Measurements from ENCODE around the gene ACIN1. TPM values are rescaled to one million over a fixed set of nuclear protein-coding genes. Genes with fewer than 3 reads are reported as not detected.
"Not testable (repeated sequence)": the region's sequence is repeated elsewhere in the genome, so short reads cannot be mapped to it uniquely, and the experiment has no call there.

ACIN1 gene
- total RNA-seq, 1 experiment from 2014 or later = 181 TPM

GRCh38 chr14:23017091-23017490, 77.8 kb downstream of the ACIN1 start:
- CTCF ChIA-PET = interaction anchor here (0.5 kb wide), 1 partner anchor 163 kb away, joined by 6 read pairs; no protein-coding TSS in a partner anchor
- intact Hi-C loops (cut with micrococcal nuclease; ENCODE audit: unreplicated experiment) = no loop called here
- no peaks in the 10 kb centered on the region for H3K9me3 Mint-ChIP-seq (ENCODE audit: low read depth, unreplicated experiment)
- DNase-seq = no peak
- no TSS peak for BruUV-seq (replicated peaks)
- no peak overlapping the region for H3K4me3 Mint-ChIP-seq (ENCODE audit: low read depth, unreplicated experiment)
- H3K27ac Mint-ChIP-seq (ENCODE audit: unreplicated experiment) = no peak overlapping the region
- H3K4me1 Mint-ChIP-seq (ENCODE audit: low read depth, unreplicated experiment) = no peaks in the 10 kb centered on the region
- no peaks in the 10 kb centered on the region for H3K27me3 Mint-ChIP-seq (ENCODE audit: unreplicated experiment)
- no peaks in the 10 kb centered on the region for H3K36me3 Mint-ChIP-seq (ENCODE audit: insufficient read depth, unreplicated experiment)
- no peak for TF ChIP-seq CTCF (IDR thresholded peaks at IDR 0.05; ENCODE audit: unreplicated experiment)

- TF ChIP-seq CTCF (IDR thresholded peaks at IDR 0.05; ENCODE audit: unreplicated experiment) = no peak
- Mint-ChIP-seq H3K4me3 (ENCODE audit: low read depth, unreplicated experiment) (no peak overlapping the region), H3K4me1 (ENCODE audit: low read depth, unreplicated experiment) (no peaks in the 10 kb centered on the region), H3K27me3 (ENCODE audit: unreplicated experiment) (no peaks in the 10 kb centered on the region), H3K36me3 (ENCODE audit: insufficient read depth, unreplicated experiment) (peaks cover 5% of the 10 kb centered on the region), H3K9me3 (ENCODE audit: low read depth, unreplicated experiment) (no peaks in the 10 kb centered on the region), H3K27ac (ENCODE audit: unreplicated experiment) (no peak overlapping the region)
- DNase-seq = no peak
- intact Hi-C loops (cut with micrococcal nuclease; ENCODE audit: unreplicated experiment) = no loop called here
- BruUV-seq (replicated peaks) = no TSS peak
- CTCF ChIA-PET = interaction anchor here (0.8 kb wide), 1 partner anchor 9 kb away, joined by 3 read pairs; no protein-coding TSS in a partner anchor
Measured at GRCh38 chr14:23015618-23016017, 79.3 kb downstream of the ACIN1 start.

- CTCF ChIA-PET; intact Hi-C loops (cut with micrococcal nuclease; ENCODE audit: unreplicated experiment); H3K9me3 Mint-ChIP-seq (ENCODE audit: low read depth, unreplicated experiment); H3K27ac Mint-ChIP-seq (ENCODE audit: unreplicated experiment); H3K4me3 Mint-ChIP-seq (ENCODE audit: low read depth, unreplicated experiment); BruUV-seq (replicated peaks); H3K27me3 Mint-ChIP-seq (ENCODE audit: unreplicated experiment); H3K4me1 Mint-ChIP-seq (ENCODE audit: low read depth, unreplicated experiment); DNase-seq: not testable (repeated sequence)
- peaks cover 16% of the 10 kb centered on the region for H3K36me3 Mint-ChIP-seq (ENCODE audit: insufficient read depth, unreplicated experiment)
Measured at GRCh38 chr14:23013749-23014054, 81.2 kb downstream of the ACIN1 start.

- no peaks in the 10 kb centered on the region for H3K27me3 Mint-ChIP-seq (ENCODE audit: unreplicated experiment)
- H3K4me3 Mint-ChIP-seq (ENCODE audit: low read depth, unreplicated experiment) = no peak overlapping the region
- CTCF ChIA-PET = no interaction called here
- intact Hi-C loops (cut with micrococcal nuclease; ENCODE audit: unreplicated experiment) = no loop called here
- no peaks in the 10 kb centered on the region for H3K9me3 Mint-ChIP-seq (ENCODE audit: low read depth, unreplicated experiment)
- DNase-seq = no peak
- BruUV-seq (replicated peaks) = no TSS peak
- no peak overlapping the region for H3K27ac Mint-ChIP-seq (ENCODE audit: unreplicated experiment)
- H3K4me1 Mint-ChIP-seq (ENCODE audit: low read depth, unreplicated experiment) = peaks cover 8% of the 10 kb centered on the region
- H3K36me3 Mint-ChIP-seq (ENCODE audit: insufficient read depth, unreplicated experiment) = peaks cover 16% of the 10 kb centered on the region
- TF ChIP-seq CTCF (IDR thresholded peaks at IDR 0.05; ENCODE audit: unreplicated experiment) = no peak
Measured at GRCh38 chr14:23013054-23013748, 81.7 kb downstream of the ACIN1 start.

Measured in Calu3 (cell line).